Neural cell (in vitro differentiated cells): Measurements from ENCODE around the gene PNPLA6. TPM values are rescaled to one million over a fixed set of nuclear protein-coding genes. Genes with fewer than 3 reads are reported as not detected.

Source experiments
- H2AFZ ChIP-seq: fragments of 200-600, 300-800 bp; sonication (generic), shearing (Covaris generic); 2 replicates; pipeline ENCODE4 v1.6.0; 2014; ENCODE audit warnings: low read depth, mild to moderate bottlenecking, antibody characterized with exemption, low read length, moderate library complexity
- H3F3A ChIP-seq: fragments of 200-600 bp; shearing (Covaris generic); 2 replicates; pipeline ENCODE4 v1.6.1; 2016; ENCODE audit warnings: mild to moderate bottlenecking, moderate library complexity, mixed read lengths, antibody characterized with exemption, low read length; ENCODE audit not compliant: insufficient read depth, poor library complexity, severe bottlenecking
- H3K27ac ChIP-seq: fragments of 200-600, 300-800 bp; sonication (generic), shearing (Covaris generic); 2 replicates; pipeline ENCODE4 v1.5.1; 2014; ENCODE audit warnings: mild to moderate bottlenecking, low read length, moderate library complexity
- H3K27me3 ChIP-seq: fragments of 300-800, 200-600 bp; sonication (generic), shearing (Covaris generic); 2 replicates; pipeline ENCODE4 v1.6.0; 2014; ENCODE audit warnings: mild to moderate bottlenecking, low read depth, low read length, moderate library complexity; ENCODE audit not compliant: insufficient read depth
- H3K36me3 ChIP-seq: fragments of 300-800, 200-600 bp; sonication (generic), shearing (Covaris generic); 2 replicates; pipeline ENCODE4 v1.5.1; 2014; ENCODE audit warnings: mild to moderate bottlenecking, antibody characterized with exemption, low read length, moderate library complexity; ENCODE audit not compliant: insufficient read depth
- H3K4me2 ChIP-seq: fragments of 300-800, 200-600 bp; sonication (generic), shearing (Covaris generic); 2 replicates; pipeline ENCODE4 v1.6.0; 2014; ENCODE audit warnings: mild to moderate bottlenecking, low read length
- H3K4me3 ChIP-seq: fragments of 300-800, 200-600 bp; sonication (generic), shearing (Covaris generic); 2 replicates; pipeline ENCODE4 v1.5.1; 2014; ENCODE audit warnings: mild to moderate bottlenecking, low read length, moderate library complexity
- H3K79me2 ChIP-seq: fragments of 200-600 bp; shearing (Covaris generic); replicated peaks from 2 replicates; pipeline ENCODE4 v1.6.0; 2014; ENCODE audit warnings: mild to moderate bottlenecking, low read length, moderate library complexity; ENCODE audit not compliant: insufficient read depth
- H3K9ac ChIP-seq: fragments of 300-800, 200-600 bp; sonication (generic), shearing (Covaris generic); 2 replicates; pipeline ENCODE4 v1.6.1; 2016; ENCODE audit warnings: mild to moderate bottlenecking, low read length, mixed read lengths
- H3K9me2 ChIP-seq: fragments of 200-600 bp; shearing (Covaris generic); 2 replicates; pipeline ENCODE4 v1.6.1; 2016; ENCODE audit warnings: mild to moderate bottlenecking, low read length, mixed read lengths; ENCODE audit not compliant: insufficient read depth
- H3K9me3 ChIP-seq: fragments of 200-600, 300-800 bp; sonication (generic), shearing (Covaris generic); 2 replicates; pipeline ENCODE4 v1.6.1; 2016; ENCODE audit warnings: mild to moderate bottlenecking, mixed run types, low read length, moderate library complexity, mixed read lengths
- H4K20me1 ChIP-seq: fragments of 200-600 bp; shearing (Covaris generic); 2 replicates; pipeline ENCODE4 v1.6.1; 2016; ENCODE audit warnings: mild to moderate bottlenecking, mixed run types; ENCODE audit not compliant: insufficient read depth
- CTCF ChIP-seq: fragments of 450-650 bp; IDR thresholded peaks from 2 replicates; pipeline ENCODE4 v1.5.1; 2014; ENCODE audit warnings: antibody characterized with exemption, mild to moderate bottlenecking, moderate library complexity; ENCODE audit not compliant: poor library complexity, severe bottlenecking
- EP300 ChIP-seq: fragments of 450-650 bp; conservative IDR thresholded peaks from 2 replicates; pipeline ENCODE4 v1.6.1; 2014; ENCODE audit warnings: antibody characterized with exemption, mild to moderate bottlenecking, moderate library complexity; ENCODE audit not compliant: poor library complexity, severe bottlenecking
- EZH2 ChIP-seq: fragments of 200-600, 300-800 bp; shearing (Covaris generic), sonication (generic); IDR thresholded peaks from 2 replicates; pipeline ENCODE4 v1.6.1; 2014; ENCODE audit warnings: antibody characterized with exemption, low read length, borderline replicate concordance, mild to moderate bottlenecking; ENCODE audit not compliant: insufficient read depth, poor library complexity, severe bottlenecking
- MXI1 ChIP-seq: fragments of 450-650 bp; conservative IDR thresholded peaks from 2 replicates; pipeline ENCODE4 v1.6.1; 2014; ENCODE audit warnings: antibody characterized with exemption, mild to moderate bottlenecking; ENCODE audit not compliant: poor library complexity, severe bottlenecking
- POLR2AphosphoS5 ChIP-seq: IDR thresholded peaks from 2 replicates; pipeline ENCODE4 v1.6.1; 2012
- RAD21 ChIP-seq: fragments of 450-650 bp; conservative IDR thresholded peaks from 2 replicates; pipeline ENCODE4 v1.6.1; 2014; ENCODE audit warnings: antibody characterized with exemption, mild to moderate bottlenecking, moderate library complexity
- REST ChIP-seq: IDR thresholded peaks from 2 replicates; pipeline ENCODE4 v1.6.1; 2012; ENCODE audit warnings: borderline replicate concordance
- SMC3 ChIP-seq: fragments of 450-650 bp; conservative IDR thresholded peaks from 2 replicates; pipeline ENCODE4 v1.6.1; 2014; ENCODE audit warnings: antibody characterized with exemption, mild to moderate bottlenecking, moderate library complexity; ENCODE audit not compliant: poor library complexity
- TAF1 ChIP-seq: IDR thresholded peaks from 2 replicates; pipeline ENCODE4 v1.6.1; 2012; ENCODE audit warnings: low read depth
- polyA plus RNA-seq: library from polyadenylated mRNA; depleted of rRNA; stranded (reverse); fragments of >200 nt; gene quantifications from 2 replicates; pipeline ENCODE4 v1.2.3, GENCODE V29; 2014

PNPLA6 gene
- polyA plus RNA-seq, 1 donor from 2014 or later: 10.8 TPM

- no peaks in the 10 kb centered on the region for H3K36me3 ChIP-seq
These were observed 7.9 kb upstream of the PNPLA6 start for GRCh38 chr19:7527516-7528191.

GRCh38 chr19:7528192-7528519 is 7.4 kb upstream of the PNPLA6 start:
- Histone ChIP-seq H3K27ac (no peak overlapping the region), H3K9ac (no peak overlapping the region), H3F3A (no peaks in the 10 kb centered on the region), H3K4me3 (no peak overlapping the region), H3K79me2 (no peaks in the 10 kb centered on the region), H3K27me3 (no peaks in the 10 kb centered on the region), H3K9me2 (no peaks in the 10 kb centered on the region), H3K36me3 (no peaks in the 10 kb centered on the region), H3K9me3 (no peaks in the 10 kb centered on the region), H4K20me1 (no peaks in the 10 kb centered on the region), H2AFZ (no peak overlapping the region), H3K4me2 (no peak overlapping the region)
- no peak for TF ChIP-seq REST
- TF ChIP-seq EZH2: no peak
- no peak for TF ChIP-seq TAF1
- no peak for TF ChIP-seq SMC3
- TF ChIP-seq MXI1: no peak
- no peak for TF ChIP-seq RAD21
- no peak for TF ChIP-seq EP300
- no peak for TF ChIP-seq CTCF
- no peak for TF ChIP-seq POLR2AphosphoS5

More at GRCh38 chr19:7527516-7528191, 7.9 kb upstream of the PNPLA6 start:
- TF ChIP-seq SMC3 (no peak), RAD21 (no peak)
- Histone ChIP-seq H3K27ac (no peak overlapping the region), H3K9me3 (no peaks in the 10 kb centered on the region), H3K9me2 (no peaks in the 10 kb centered on the region), H3K4me2 (no peak overlapping the region), H3K79me2 (no peaks in the 10 kb centered on the region), H3F3A (no peaks in the 10 kb centered on the region), H3K4me3 (no peak overlapping the region), H3K27me3 (no peaks in the 10 kb centered on the region), H4K20me1 (no peaks in the 10 kb centered on the region), H3K9ac (no peak overlapping the region), H2AFZ (no peak overlapping the region)
